ENCODE data around the gene SPATS2. TPM values are rescaled to one million over a fixed set of nuclear protein-coding genes. Genes with fewer than 3 reads are reported as not detected.

Gene SPATS2
- total and polyA plus RNA-seq, 2 donors (not counting 3 experiments of a cell fraction or from before 2014, with no cell fraction given) = 55.8 to 66.5 TPM

- no peak overlapping the region for H2AFZ ChIP-seq (ENCODE audit: low read depth, low read length)
- H4K20me1 ChIP-seq (replicated peaks; ENCODE audit: control insufficient read depth, extremely low read depth, insufficient read depth, low read length) = no peaks in the 10 kb centered on the region
- no peaks in the 10 kb centered on the region for H3K79me2 ChIP-seq (ENCODE audit: control insufficient read depth, insufficient read depth, low read length)
- no peak overlapping the region for H3K27ac ChIP-seq (ENCODE audit: insufficient read depth, low read depth, low read length)
- peaks cover 20 to 35% of the 10 kb centered on the region in 2 experiments for H3K27me3 ChIP-seq (ENCODE audit: control insufficient read depth in 2 of 2, insufficient read depth in 2 of 2, low read length in 2 of 2)
- no peak overlapping the region for H3K9ac ChIP-seq (replicated peaks; ENCODE audit: extremely low read depth, insufficient read depth, low read length)
- DNase-seq (ENCODE audit: low read depth, low spot score) = no peak
- no peaks in the 10 kb centered on the region for H3K9me1 ChIP-seq (replicated peaks; ENCODE audit: control insufficient read depth, extremely low read depth, insufficient read depth, low read length)
- peak overlapping the region; percentile 13 for H3K4me2 ChIP-seq (ENCODE audit: insufficient read depth, low read length)
- intact Hi-C loops (cut with micrococcal nuclease) = no loop called here
- no peaks in the 10 kb centered on the region for H3K36me3 ChIP-seq (ENCODE audit: control insufficient read depth in 2 of 2, extremely low read depth in 1 of 2, insufficient read depth in 2 of 2, low read length in 2 of 2)
- ChIA-PET POLR2A (no interaction called here), CTCF (interaction anchor here (1.0 to 7.0 kb wide), 6 partner anchors 15 to 196 kb away, joined by 3 to 43 read pairs (median 4); partner anchors contain the start of gene DNAJC22)
- BruUV-seq (replicated peaks) = no TSS peak
- no peak for FAIRE-seq
- TF ChIP-seq POLR2A (IDR thresholded peaks at IDR 0.05; ENCODE audit: low read depth, low read length) (no peak), EZH2 (IDR thresholded peaks at IDR 0.05; ENCODE audit: borderline replicate concordance, low read depth, low read length, severe bottlenecking) (peak; percentile 95), POLR2AphosphoS5 (IDR thresholded peaks at IDR 0.05; ENCODE audit: insufficient read depth, low read depth, low read length) (peak; percentile 33)
- no peaks in the 10 kb centered on the region for H3K9me3 ChIP-seq (replicated peaks; ENCODE audit: control insufficient read depth, insufficient read depth, low read length)
- H3K4me3 ChIP-seq (replicated peaks in 1 of 3; ENCODE audit: insufficient read depth in 1 of 3, low read depth in 1 of 3, low read length in 3 of 3) = no peak overlapping the region
- peaks cover 8% of the 10 kb centered on the region for H3K4me1 ChIP-seq (ENCODE audit: control insufficient read depth, extremely low read depth, insufficient read depth, low read length)
- dilution Hi-C loops (cut with MboI; ENCODE audit: extremely low pct_ligation_motif_present, low sequenced_read_pairs) = no loop called here
Observed at GRCh38 chr12:49537752-49538509, 170.7 kb downstream of the SPATS2 start.

DNA sequence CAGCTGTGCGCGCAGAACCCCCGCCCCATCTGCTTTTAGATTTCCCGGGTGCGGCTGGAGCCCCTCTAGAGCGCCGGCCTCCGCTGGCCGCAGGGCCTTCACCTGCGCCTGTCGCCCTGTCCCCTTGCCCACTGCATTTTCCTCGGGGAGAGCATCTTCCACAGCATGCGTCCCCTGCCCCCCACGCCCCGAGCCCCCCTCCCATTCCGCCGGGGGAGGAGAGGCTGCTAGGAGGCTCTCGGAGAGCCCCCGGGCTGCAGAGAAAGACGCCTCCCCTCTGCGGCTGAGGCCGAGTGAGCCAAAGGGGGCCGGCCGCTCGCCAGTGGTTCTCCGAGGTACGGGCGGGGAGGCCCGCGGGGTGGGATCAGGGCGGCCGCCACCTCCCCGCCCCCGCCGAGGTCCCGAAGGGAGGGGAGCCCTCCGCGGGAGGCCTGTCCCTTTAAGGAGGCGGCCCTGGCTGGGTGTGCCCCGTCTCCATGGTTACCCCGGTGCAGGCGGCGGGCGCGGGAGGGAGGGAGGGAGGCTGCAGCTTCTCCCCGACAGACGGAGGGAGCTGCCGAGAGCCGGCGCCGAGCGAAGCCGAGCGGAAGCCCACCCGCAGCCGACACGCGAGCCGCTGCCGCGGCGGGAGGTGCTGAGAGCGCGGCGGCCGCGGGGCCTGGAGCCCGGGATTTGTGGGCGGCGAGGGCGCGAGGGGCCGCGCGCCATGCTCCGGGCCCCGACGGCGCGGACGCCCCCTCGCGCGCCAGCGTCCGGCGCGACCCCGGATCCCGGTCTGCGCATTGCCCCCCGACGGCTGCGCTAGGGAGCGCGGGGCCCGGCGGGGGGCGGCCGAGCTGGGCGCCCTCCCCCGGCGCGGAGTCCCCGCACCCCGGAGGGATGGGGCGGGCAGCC is 171.5 kb downstream of the SPATS2 start, which contains the start of gene KCNH3:
TSS of gene KCNH3 (plus strand) at position 521 of the 894 bp plus-strand sequence. CDS start 387 bp downstream, outside the sequence.
- Histone ChIP-seq H3K27ac (ENCODE audit: insufficient read depth, low read depth, low read length) (no peak within 1 kb of the TSS), H3K79me2 (ENCODE audit: control insufficient read depth, insufficient read depth, low read length) (no peaks in the 10 kb centered on the region), H3K27me3 (ENCODE audit: control insufficient read depth in 2 of 2, insufficient read depth in 2 of 2, low read length in 2 of 2) (peaks cover 20 to 35% of the 10 kb centered on the region in 2 experiments), H3K4me1 (ENCODE audit: control insufficient read depth, extremely low read depth, insufficient read depth, low read length) (peaks cover 8% of the 10 kb centered on the region), H3K9me3 (replicated peaks; ENCODE audit: control insufficient read depth, insufficient read depth, low read length) (no peaks in the 10 kb centered on the region), H3K9me1 (replicated peaks; ENCODE audit: control insufficient read depth, extremely low read depth, insufficient read depth, low read length) (no peaks in the 10 kb centered on the region), H2AFZ (ENCODE audit: low read depth, low read length) (no peak within 1 kb of the TSS), H3K4me3 (replicated peaks in 1 of 3; ENCODE audit: insufficient read depth in 1 of 3, low read depth in 1 of 3, low read length in 3 of 3) (peak within 1 kb of the TSS in 1 of 3 experiments; percentile 17), H3K9ac (replicated peaks; ENCODE audit: extremely low read depth, insufficient read depth, low read length) (no peak within 1 kb of the TSS), H3K4me2 (ENCODE audit: insufficient read depth, low read length) (peak within 1 kb of the TSS; percentile 13), H4K20me1 (replicated peaks; ENCODE audit: control insufficient read depth, extremely low read depth, insufficient read depth, low read length) (no peaks in the 10 kb centered on the region), H3K36me3 (ENCODE audit: control insufficient read depth in 2 of 2, extremely low read depth in 1 of 2, insufficient read depth in 2 of 2, low read length in 2 of 2) (no peaks in the 10 kb centered on the region)
- BruUV-seq (replicated peaks) = no TSS peak
- intact Hi-C loops (cut with micrococcal nuclease) = no loop called here
- no peak for TF ChIP-seq CTCF (IDR thresholded peaks at IDR 0.05; ENCODE audit: extremely low read depth in 1 of 2, insufficient read depth in 1 of 2, low read depth in 1 of 2, low read length in 2 of 2)
- no peak for TF ChIP-seq POLR2A (IDR thresholded peaks at IDR 0.05; ENCODE audit: low read depth, low read length)
- TF ChIP-seq MYC (IDR thresholded peaks at IDR 0.05; ENCODE audit: low read depth, low read length) = no peak
- TF ChIP-seq POLR2AphosphoS5 (IDR thresholded peaks at IDR 0.05; ENCODE audit: insufficient read depth, low read depth, low read length) = no peak
- FAIRE-seq = no peak
- DNase-seq (ENCODE audit: low read depth, low spot score) = peak; percentile 29
- ChIA-PET POLR2A (interaction anchor here (0.6 kb wide), 1 partner anchor 121 kb away, joined by 10 read pairs; no protein-coding TSS in a partner anchor), CTCF (interaction anchor here (0.9 to 7.0 kb wide), 7 partner anchors 14 to 207 kb away, joined by 3 to 43 read pairs (median 4); partner anchors contain the start of gene DNAJC22)
- dilution Hi-C loops (cut with MboI; ENCODE audit: extremely low pct_ligation_motif_present, low sequenced_read_pairs) = no loop called here

Measured in endothelial cell of umbilical vein (primary cell).